Nephron (organoid): ENCODE measurements around the gene SLC6A17.

Experiments used
- H3K27ac Mint-ChIP-seq, 3 experiments: 2 replicates each; pipeline ENCODE4 v1.8.0; 2020; ENCODE audit warnings: mixed read lengths in 3 of 3, mild to moderate bottlenecking in 2 of 3, moderate library complexity in 1 of 3
- H3K27me3 Mint-ChIP-seq: 2 replicates; pipeline ENCODE4 v1.8.0; 2021; ENCODE audit warnings: low read depth, mild to moderate bottlenecking, moderate library complexity, mixed read lengths
- H3K36me3 Mint-ChIP-seq: 2 replicates; pipeline ENCODE4 v1.8.0; 2020; ENCODE audit warnings: low read depth, mixed read lengths
- H3K4me1 Mint-ChIP-seq: 2 replicates; pipeline ENCODE4 v1.8.0; 2020; ENCODE audit warnings: mixed read lengths
- H3K4me3 Mint-ChIP-seq, 3 experiments: 2 replicates each; pipeline ENCODE4 v1.8.0; 2020; ENCODE audit warnings: mild to moderate bottlenecking in 3 of 3, mixed read lengths in 3 of 3, moderate library complexity in 2 of 3
- H3K9me3 Mint-ChIP-seq: 2 replicates; pipeline ENCODE4 v1.8.0; 2020; ENCODE audit warnings: mixed read lengths
- CTCF ChIP-seq, 3 experiments: fragments of 200-600 bp; sonication (generic); IDR thresholded peaks; one replicate each; pipeline ENCODE4 v1.5.0; 2021; ENCODE audit warnings: antibody characterized with exemption in 3 of 3; ENCODE audit not compliant: unreplicated experiment in 3 of 3

The SLC6A17 gene

GRCh38 chr1:110212169-110213142 is 62.2 kb downstream of the SLC6A17 start:
- TF ChIP-seq CTCF (IDR thresholded peaks at IDR 0.05; ENCODE audit: unreplicated experiment in 3 of 3), result peak in 1 of 3 experiments; percentile 25
- Mint-ChIP-seq H3K27ac (peak overlapping the region in 2 of 3 experiments; percentile 22 to 36), H3K4me3 (peak overlapping the region; percentile 81 to 88 (median 85)), H3K36me3 (no peaks in the 10 kb centered on the region), H3K9me3 (no peaks in the 10 kb centered on the region), H3K4me1 (peaks cover 27% of the 10 kb centered on the region), H3K27me3 (peaks cover 72% of the 10 kb centered on the region)

- H3K27me3 Mint-ChIP-seq, result peaks cover 65% of the 10 kb centered on the region
These were observed 62.8 kb downstream of the SLC6A17 start for GRCh38 chr1:110213143-110213540.

DNA sequence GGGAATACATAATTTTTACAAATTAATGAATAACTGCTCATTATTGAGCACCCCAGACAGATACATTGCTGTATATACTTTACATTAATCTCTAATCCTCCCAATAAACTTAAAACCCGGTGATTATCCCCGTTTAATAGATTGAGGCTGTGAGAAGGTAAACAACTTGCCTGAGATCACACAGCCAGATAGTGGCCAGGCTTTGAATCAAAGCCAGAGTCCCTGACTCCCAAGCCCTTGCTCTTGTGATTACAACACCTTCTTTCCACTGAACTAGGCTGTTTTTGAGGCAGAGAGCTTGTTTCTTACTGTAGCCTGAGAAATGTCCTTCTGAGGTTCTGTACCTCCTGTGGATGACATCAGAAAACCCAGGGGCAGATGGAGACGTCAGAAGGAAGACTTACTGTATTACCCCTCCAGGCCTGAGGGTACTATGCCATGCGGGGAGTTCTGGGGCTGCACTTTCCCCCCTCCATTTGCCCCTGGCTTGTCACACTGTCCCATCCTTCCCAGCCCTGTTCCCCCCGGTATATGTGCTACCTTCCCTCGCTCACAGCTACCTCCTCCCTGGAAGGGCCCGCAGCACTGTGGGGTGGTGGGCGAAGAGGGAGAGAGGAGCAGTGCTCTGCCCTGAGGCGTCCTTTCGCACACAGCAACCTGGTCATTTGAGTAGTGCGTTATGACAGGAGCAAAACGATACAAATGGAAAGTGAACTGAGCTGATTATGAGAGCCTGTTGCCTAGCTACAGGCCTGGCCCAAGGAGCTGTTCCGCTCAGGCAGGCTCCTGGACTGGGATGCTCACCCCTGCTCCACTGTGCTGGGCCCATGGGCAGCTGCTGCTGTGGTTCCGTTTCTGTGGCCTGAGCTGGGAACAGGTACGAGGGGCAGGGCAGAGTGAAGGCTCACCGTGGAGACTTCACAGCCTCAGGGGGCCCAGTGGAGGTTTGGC is 64.4 kb downstream of the SLC6A17 start:
- Mint-ChIP-seq H3K27me3 (peaks cover 54% of the 10 kb centered on the region), H3K4me3 (peak overlapping the region; percentile 18 to 85 (median 55)), H3K9me3 (no peaks in the 10 kb centered on the region), H3K27ac (no peak overlapping the region), H3K4me1 (peaks cover 19% of the 10 kb centered on the region), H3K36me3 (no peaks in the 10 kb centered on the region)
- TF ChIP-seq CTCF (IDR thresholded peaks at IDR 0.05; ENCODE audit: unreplicated experiment in 3 of 3), result no peak

More at GRCh38 chr1:110213143-110213540, 62.8 kb downstream of the SLC6A17 start:
- H3K9me3 Mint-ChIP-seq, result no peaks in the 10 kb centered on the region
- no peak for TF ChIP-seq CTCF (IDR thresholded peaks at IDR 0.05; ENCODE audit: unreplicated experiment in 3 of 3)
- H3K4me3 Mint-ChIP-seq, result peak overlapping the region; percentile 67 to 85 (median 77)
- no peak overlapping the region for H3K27ac Mint-ChIP-seq
- no peaks in the 10 kb centered on the region for H3K36me3 Mint-ChIP-seq
- peaks cover 27% of the 10 kb centered on the region for H3K4me1 Mint-ChIP-seq

DNA sequence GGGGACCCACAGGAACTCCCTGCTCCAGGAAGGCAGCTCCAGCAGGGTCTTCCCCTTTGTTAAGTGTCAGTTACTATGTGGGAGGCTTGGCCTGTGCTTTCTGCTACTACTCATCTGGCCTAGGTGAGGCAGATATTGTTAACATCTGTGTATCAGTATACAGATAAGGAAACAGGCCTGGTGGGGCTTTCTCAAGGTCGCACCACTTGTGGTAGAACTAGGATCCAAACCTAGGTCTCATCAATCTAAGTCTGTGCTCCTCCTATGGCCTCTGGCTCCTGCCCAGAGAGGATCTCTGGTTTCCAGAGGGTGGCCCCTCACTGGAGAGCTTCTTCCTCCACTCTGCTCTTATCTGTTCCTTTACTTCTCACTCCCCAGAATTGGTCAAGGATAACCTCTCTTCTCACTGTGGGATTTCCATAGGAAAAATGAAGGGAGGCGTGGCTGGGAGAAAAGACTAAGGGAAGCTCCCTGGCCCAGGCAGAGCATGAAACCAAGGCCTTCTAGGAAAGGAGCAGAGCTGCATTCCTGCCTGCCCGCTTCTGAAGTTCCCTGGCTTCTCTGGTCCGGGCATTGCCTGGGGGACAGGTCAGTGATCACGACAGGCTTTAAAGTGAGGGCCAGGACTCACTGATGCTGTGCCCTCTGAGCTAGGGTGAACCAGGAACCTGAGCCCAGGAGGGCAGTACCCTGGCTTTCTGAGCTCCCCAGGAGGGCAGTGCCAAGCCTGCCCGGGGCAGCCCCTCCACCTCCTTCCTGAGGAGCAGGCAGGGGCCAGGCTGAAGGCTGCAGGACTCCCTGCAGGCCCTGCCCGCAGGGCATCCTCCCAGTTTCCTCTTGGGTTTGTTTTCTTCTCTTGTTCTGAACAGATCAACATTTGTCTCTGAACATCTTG is 65.6 kb downstream of the SLC6A17 start:
- Mint-ChIP-seq H3K4me3 (no peak overlapping the region), H3K36me3 (no peaks in the 10 kb centered on the region), H3K9me3 (no peaks in the 10 kb centered on the region), H3K27me3 (peaks cover 51% of the 10 kb centered on the region), H3K27ac (no peak overlapping the region), H3K4me1 (peaks cover 19% of the 10 kb centered on the region)
- no peak for TF ChIP-seq CTCF (IDR thresholded peaks at IDR 0.05; ENCODE audit: unreplicated experiment in 3 of 3)

DNA sequence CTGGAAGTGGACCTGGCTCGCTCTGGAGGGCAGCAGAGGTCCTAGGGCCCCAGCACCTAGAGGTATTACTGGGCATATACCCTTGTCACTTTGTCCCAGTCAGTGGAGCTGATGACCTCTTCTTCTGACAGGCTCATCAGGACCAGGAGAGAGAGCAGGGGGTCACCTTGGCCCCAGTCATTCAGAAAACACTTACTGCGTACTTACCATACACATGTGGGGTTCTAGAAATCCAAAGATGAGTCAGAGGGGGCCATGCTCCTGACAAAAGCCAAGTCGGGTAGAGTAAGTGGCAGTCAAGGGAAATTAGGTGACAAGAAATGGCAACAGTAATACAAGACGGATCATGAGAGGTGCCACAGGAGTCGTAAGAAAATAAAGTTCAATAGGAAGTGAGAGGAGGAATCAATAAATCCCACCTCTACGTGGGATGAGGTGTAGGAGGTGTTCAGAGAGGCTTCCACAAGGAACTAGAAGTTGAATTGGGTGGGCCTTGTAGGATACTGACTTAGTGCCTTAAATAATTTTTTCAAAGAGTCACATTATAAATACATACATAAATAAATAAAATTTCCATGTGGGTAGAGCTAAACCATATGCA is 66.7 kb downstream of the SLC6A17 start:
- H3K36me3 Mint-ChIP-seq, result no peaks in the 10 kb centered on the region
- no peaks in the 10 kb centered on the region for H3K9me3 Mint-ChIP-seq
- H3K27ac Mint-ChIP-seq, result no peak overlapping the region
- no peak overlapping the region for H3K4me3 Mint-ChIP-seq
- H3K4me1 Mint-ChIP-seq, result peaks cover 19% of the 10 kb centered on the region
- TF ChIP-seq CTCF (IDR thresholded peaks at IDR 0.05; ENCODE audit: unreplicated experiment in 3 of 3), result no peak
- H3K27me3 Mint-ChIP-seq, result peaks cover 42% of the 10 kb centered on the region
